Measurements from ENCODE around the gene TOM1L2. TPM values are rescaled to one million over a fixed set of nuclear protein-coding genes. Genes with fewer than 3 reads are reported as not detected.

The TOM1L2 gene
- total RNA-seq, 2 donors from 2014 or later, result 42.2 to 44.2 TPM

DNA sequence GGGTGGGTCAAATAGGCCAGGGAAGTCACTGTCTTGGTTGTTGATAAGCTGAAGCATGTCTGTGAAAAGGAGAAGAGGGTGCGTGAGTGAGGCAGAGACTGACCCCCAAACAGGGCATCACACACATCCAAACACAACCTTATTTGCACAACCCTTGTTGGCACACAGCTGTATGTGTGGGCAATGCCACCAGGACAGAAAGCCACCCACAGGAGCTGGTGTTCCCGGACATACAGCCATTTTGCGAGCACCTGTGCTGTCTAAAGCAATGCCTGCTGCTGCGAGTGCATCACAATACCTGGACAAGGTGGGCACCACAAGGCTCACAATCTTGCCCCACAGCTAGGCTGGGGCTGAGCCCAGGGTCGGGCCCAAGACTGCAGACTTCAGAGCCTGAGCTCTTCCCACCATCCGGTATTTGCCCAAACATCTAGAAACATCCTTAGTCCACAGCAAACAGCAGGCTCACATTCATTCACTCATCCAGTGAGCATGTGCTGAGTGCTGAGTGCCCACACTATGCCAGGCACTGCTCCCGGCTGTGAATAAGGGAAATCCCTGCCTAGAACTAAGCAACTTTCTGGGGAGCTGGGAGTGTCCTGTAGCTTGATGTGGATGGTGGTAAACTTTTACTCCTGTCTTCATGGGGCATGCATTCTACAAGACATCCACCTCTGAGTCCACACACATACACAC, 151.6 kb downstream of the TOM1L2 start:
- no peaks in the 10 kb centered on the region for H3K9me3 ChIP-seq (ENCODE audit: control insufficient read depth, low read length, poor library complexity, severe bottlenecking)
- DNase-seq (no peak), ATAC-seq (no peak)
- Mint-ChIP-seq H3K27me3 (no peaks in the 10 kb centered on the region), H3K4me3 (peak overlapping the region; percentile 25), H3K4me1 (peaks cover 40% of the 10 kb centered on the region), H3K36me3 (ENCODE audit: low read depth) (peaks cover 4% of the 10 kb centered on the region), H3K27ac (peak overlapping the region; percentile 89)

DNA sequence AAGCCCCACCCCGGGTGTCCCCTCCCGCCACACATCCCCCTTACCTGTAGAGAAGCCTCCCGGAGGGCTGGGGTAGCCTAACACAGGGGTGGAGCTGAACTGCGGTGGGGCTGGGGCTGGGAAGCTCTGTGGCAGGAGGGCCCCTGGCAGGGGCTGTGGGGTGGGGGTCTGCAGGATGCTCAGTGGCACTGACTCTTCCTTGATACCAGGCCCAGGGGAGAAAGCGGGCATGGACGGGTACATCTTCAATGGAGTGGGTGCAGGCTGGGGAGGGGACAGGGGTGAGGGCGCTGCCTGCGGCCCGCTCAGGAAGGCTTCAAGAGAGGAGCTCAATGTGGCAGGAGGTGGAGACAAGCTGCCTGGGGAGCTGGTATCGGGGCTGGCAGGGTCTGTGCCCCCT, 152.2 kb downstream of the TOM1L2 start:
- ATAC-seq (no peak), DNase-seq (no peak)
- Mint-ChIP-seq H3K27ac (peak overlapping the region; percentile 89), H3K4me1 (peaks cover 39% of the 10 kb centered on the region), H3K4me3 (peak overlapping the region; percentile 60), H3K27me3 (no peaks in the 10 kb centered on the region), H3K36me3 (ENCODE audit: low read depth) (peaks cover 4% of the 10 kb centered on the region)
- H3K9me3 ChIP-seq (ENCODE audit: control insufficient read depth, low read length, poor library complexity, severe bottlenecking), result no peaks in the 10 kb centered on the region

DNA sequence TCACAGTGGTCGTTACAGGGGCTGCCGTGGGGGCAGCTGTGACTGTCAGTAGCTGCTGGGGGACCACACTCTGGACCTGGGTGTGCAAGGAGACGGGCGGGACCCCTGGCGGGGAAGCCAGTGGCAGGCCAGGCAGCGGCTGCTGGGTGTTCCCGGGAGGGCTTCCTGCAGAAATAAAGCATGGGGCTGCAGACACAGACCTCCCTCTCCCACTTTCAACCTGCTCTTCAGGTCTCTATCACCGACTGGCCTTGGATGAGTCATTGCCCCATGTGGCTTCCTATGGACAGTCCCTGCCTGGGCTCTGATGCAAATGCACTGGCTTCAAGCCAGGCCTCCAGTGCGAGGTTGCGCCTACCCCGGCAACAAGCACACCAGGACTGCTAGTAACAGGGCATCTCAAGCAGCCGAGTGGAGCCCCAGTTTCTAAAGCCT, 152.6 kb downstream of the TOM1L2 start:
- peaks cover 4% of the 10 kb centered on the region for H3K36me3 Mint-ChIP-seq (ENCODE audit: low read depth)
- peaks cover 34% of the 10 kb centered on the region for H3K4me1 Mint-ChIP-seq
- DNase-seq, result peak in 2 of 3 donors; percentile 42 to 51
- H3K27ac Mint-ChIP-seq, result peak overlapping the region; percentile 89
- ATAC-seq, result peak; percentile 37
- no peaks in the 10 kb centered on the region for H3K27me3 Mint-ChIP-seq
- H3K9me3 ChIP-seq (ENCODE audit: control insufficient read depth, low read length, poor library complexity, severe bottlenecking), result no peaks in the 10 kb centered on the region
- H3K4me3 Mint-ChIP-seq, result peak overlapping the region; percentile 60

DNA sequence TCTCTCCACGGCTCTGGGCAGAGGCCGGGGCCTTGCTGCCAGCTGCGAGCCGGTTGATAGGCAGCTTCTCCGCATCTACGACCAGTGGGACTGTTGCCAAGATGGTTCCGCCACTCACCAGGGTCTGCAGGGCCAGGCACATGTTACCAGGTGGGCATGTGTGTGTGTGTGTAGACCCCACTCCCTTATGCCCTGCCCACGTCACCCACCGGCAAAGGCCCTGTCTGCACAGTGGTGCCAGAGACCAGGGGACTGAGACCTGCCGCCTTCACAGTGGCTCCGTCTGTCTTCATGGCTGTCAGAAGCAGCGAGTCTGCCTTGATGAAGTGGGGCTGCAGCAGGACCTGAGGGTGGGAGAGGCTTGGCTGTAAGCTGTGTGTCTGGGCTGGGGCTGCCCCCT, 153.1 kb downstream of the TOM1L2 start:
- no peaks in the 10 kb centered on the region for H3K9me3 ChIP-seq (ENCODE audit: control insufficient read depth, low read length, poor library complexity, severe bottlenecking)
- Mint-ChIP-seq H3K4me1 (peaks cover 30% of the 10 kb centered on the region), H3K36me3 (ENCODE audit: low read depth) (peaks cover 4% of the 10 kb centered on the region), H3K4me3 (peak overlapping the region; percentile 15), H3K27ac (peak overlapping the region; percentile 89), H3K27me3 (no peaks in the 10 kb centered on the region)
- ATAC-seq (no peak), DNase-seq (no peak)

GRCh38 chr17:17818088-17818526, 154.1 kb downstream of the TOM1L2 start:
- H3K36me3 Mint-ChIP-seq (ENCODE audit: low read depth), result peaks cover 4% of the 10 kb centered on the region
- peaks cover 26% of the 10 kb centered on the region for H3K4me1 Mint-ChIP-seq
- H3K4me3 Mint-ChIP-seq, result peak overlapping the region; percentile 77
- peak overlapping the region; percentile 61 for H3K27ac Mint-ChIP-seq
- no peaks in the 10 kb centered on the region for H3K27me3 Mint-ChIP-seq
- no peaks in the 10 kb centered on the region for H3K9me3 ChIP-seq (ENCODE audit: control insufficient read depth, low read length, poor library complexity, severe bottlenecking)
- no peak for DNase-seq
- ATAC-seq, result no peak

DNA sequence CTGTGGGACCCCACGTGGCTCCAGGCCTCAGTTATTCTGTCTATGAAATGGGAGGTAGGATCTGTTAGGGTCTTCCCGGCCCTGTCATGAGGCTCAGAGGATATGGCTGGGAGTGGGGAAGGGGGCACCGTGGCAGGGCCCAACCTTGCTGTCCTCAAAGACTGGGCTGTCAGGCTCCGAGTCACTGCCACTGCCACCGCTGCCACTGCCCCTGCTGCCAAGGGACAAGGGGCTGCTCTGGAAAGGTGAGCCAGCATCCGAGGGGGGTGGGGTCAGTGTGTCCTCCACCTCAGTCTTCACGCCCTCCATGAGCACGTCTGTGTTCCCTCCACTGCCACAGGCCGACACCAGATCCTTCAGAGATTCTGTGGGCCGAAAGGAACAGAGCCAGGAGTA, 154.7 kb downstream of the TOM1L2 start:
- no peaks in the 10 kb centered on the region for H3K9me3 ChIP-seq (ENCODE audit: control insufficient read depth, low read length, poor library complexity, severe bottlenecking)
- peaks cover 4% of the 10 kb centered on the region for H3K36me3 Mint-ChIP-seq (ENCODE audit: low read depth)
- DNase-seq, result no peak
- H3K27me3 Mint-ChIP-seq, result no peaks in the 10 kb centered on the region
- H3K4me3 Mint-ChIP-seq, result no peak overlapping the region
- ATAC-seq, result no peak
- H3K4me1 Mint-ChIP-seq, result peaks cover 21% of the 10 kb centered on the region
- H3K27ac Mint-ChIP-seq, result peak overlapping the region; percentile 61

DNA sequence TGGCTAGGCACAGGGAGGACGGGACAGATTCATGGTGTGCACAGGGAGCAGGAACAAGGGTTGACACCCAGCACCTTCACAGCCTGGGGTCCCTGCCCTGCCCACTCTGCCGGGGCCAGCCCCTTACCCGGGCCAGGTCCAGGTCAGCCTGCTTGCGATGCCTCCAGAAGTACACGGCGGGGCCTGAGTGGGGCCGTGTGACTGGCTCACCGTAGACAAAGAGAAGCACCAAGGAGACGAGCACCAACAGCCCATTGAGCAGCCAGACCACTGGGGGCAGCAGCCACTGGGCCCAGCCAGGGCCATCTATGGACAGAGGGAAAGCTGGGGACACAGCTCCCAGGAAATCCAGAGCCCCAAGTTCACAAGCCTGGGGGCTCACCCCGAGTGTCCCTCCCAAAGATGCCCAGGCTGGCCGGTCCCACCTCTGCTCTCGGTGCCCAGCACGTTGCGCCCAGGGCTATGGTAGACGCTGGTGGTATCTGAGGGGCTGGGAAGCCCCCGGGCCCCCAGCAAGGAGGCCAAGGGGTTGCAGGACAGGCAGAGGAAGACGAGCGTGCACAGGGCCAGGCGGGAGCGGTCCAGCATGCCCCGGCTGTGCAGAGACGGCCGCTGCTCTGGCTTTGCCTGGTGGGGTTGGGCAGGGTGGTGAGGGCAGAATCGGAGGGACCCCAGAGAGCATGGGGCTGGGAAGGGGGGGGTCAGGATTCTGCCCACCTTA, 155.2 kb downstream of the TOM1L2 start:
- DNase-seq (no peak), ATAC-seq (no peak)
- H3K4me3 Mint-ChIP-seq, result no peak overlapping the region
- H3K27ac Mint-ChIP-seq, result peak overlapping the region; percentile 61
- peaks cover 4% of the 10 kb centered on the region for H3K36me3 Mint-ChIP-seq (ENCODE audit: low read depth)
- H3K4me1 Mint-ChIP-seq, result peaks cover 19% of the 10 kb centered on the region
- no peaks in the 10 kb centered on the region for H3K9me3 ChIP-seq (ENCODE audit: control insufficient read depth, low read length, poor library complexity, severe bottlenecking)
- H3K27me3 Mint-ChIP-seq, result no peaks in the 10 kb centered on the region

DNA sequence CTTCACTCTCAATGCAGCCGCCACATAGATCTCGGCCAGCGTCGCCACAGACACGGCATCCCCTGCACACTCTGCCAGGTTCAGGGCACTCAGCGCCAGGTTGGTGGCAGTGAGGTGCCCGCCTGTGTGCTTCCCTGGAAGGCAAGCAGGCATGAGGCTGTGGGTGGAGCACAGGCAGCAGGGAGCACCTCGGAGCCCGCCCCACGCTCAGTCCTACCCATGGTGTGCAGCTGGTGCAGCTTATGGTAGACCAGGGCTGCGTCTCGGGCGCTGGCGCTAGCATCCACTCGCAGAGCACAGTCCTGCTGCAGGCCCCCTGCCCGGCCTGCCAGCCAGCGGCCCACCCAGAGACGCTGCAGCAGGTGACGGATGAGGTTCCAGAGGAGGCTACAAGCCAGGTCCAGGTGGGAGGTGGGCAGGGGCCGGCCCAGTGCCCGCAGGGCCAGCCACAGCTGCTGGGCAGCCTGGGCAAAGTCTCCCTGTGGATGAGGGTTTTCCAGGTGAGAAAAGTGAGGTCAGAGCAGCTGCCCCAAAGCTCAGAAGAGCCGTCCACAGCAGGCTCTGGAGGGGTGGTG, 155.9 kb downstream of the TOM1L2 start:
- H3K4me3 Mint-ChIP-seq, result peak overlapping the region; percentile 56
- ATAC-seq (no peak), DNase-seq (no peak)
- peaks cover 20% of the 10 kb centered on the region for H3K4me1 Mint-ChIP-seq
- no peaks in the 10 kb centered on the region for H3K9me3 ChIP-seq (ENCODE audit: control insufficient read depth, low read length, poor library complexity, severe bottlenecking)
- H3K27ac Mint-ChIP-seq, result no peak overlapping the region
- H3K36me3 Mint-ChIP-seq (ENCODE audit: low read depth), result peaks cover 4% of the 10 kb centered on the region
- H3K27me3 Mint-ChIP-seq, result no peaks in the 10 kb centered on the region

DNA sequence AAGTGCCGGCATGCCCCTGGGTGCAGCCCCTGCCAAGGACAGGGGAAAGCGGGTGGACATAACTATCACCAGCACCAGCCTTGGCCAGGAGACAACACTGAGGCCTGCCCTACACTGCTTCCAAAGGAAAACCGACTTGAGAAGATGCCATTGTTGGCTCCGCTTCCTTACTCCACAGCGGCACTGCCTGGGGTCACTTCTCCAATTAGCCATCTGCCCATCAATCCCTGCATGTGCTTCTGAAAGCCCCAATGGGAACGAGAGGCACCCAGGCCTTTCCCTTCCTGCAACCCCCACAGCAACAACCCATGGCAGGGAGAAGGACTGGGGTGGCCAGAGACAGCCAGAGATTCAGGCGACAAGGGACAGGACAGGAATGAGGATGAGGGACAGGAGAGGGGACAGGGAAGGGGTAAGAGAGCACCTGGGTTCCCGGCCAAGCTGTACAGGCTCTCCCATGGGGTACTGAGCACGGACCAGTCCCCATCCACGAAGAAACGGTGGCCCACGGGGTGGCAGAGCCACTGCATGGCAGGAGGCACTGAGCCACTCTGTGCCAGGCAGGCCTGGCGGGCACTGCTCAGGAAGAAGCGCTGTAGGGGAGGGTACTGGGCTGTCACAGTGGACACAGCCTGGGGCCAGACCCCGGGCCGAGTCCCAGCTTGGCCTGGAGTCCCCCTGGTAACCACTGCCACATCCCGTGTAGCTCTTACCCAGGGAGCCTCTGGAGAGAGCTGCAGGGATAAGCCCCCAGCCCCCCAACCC, 156.6 kb downstream of the TOM1L2 start:
- Mint-ChIP-seq H3K36me3 (ENCODE audit: low read depth) (peaks cover 4% of the 10 kb centered on the region), H3K27me3 (no peaks in the 10 kb centered on the region), H3K4me1 (peaks cover 17% of the 10 kb centered on the region), H3K4me3 (no peak overlapping the region), H3K27ac (peak overlapping the region; percentile 8)
- no peak for ATAC-seq
- no peaks in the 10 kb centered on the region for H3K9me3 ChIP-seq (ENCODE audit: control insufficient read depth, low read length, poor library complexity, severe bottlenecking)
- DNase-seq, result no peak

DNA sequence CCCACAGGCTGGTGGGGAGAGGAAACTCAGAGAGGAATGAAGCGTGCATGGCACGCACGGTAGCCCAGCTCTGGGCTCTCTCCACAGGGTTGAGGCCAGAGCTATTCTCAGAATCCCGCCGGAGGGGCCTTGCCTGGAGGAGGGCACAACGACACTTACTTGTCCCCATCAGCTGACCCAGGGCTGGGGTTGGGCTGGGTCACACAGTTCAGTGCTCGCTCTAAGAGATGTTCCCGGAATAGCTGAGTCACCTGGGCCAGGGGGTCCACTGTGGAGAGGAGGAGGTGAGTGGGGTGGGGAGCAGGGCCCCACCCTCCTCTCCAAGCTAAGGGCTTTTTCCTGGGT, 157.2 kb downstream of the TOM1L2 start:
- ATAC-seq (no peak), DNase-seq (no peak)
- Mint-ChIP-seq H3K27ac (no peak overlapping the region), H3K36me3 (ENCODE audit: low read depth) (peaks cover 4% of the 10 kb centered on the region), H3K4me1 (peaks cover 13% of the 10 kb centered on the region), H3K4me3 (peak overlapping the region; percentile 25), H3K27me3 (no peaks in the 10 kb centered on the region)
- H3K9me3 ChIP-seq (ENCODE audit: control insufficient read depth, low read length, poor library complexity, severe bottlenecking), result no peaks in the 10 kb centered on the region

DNA sequence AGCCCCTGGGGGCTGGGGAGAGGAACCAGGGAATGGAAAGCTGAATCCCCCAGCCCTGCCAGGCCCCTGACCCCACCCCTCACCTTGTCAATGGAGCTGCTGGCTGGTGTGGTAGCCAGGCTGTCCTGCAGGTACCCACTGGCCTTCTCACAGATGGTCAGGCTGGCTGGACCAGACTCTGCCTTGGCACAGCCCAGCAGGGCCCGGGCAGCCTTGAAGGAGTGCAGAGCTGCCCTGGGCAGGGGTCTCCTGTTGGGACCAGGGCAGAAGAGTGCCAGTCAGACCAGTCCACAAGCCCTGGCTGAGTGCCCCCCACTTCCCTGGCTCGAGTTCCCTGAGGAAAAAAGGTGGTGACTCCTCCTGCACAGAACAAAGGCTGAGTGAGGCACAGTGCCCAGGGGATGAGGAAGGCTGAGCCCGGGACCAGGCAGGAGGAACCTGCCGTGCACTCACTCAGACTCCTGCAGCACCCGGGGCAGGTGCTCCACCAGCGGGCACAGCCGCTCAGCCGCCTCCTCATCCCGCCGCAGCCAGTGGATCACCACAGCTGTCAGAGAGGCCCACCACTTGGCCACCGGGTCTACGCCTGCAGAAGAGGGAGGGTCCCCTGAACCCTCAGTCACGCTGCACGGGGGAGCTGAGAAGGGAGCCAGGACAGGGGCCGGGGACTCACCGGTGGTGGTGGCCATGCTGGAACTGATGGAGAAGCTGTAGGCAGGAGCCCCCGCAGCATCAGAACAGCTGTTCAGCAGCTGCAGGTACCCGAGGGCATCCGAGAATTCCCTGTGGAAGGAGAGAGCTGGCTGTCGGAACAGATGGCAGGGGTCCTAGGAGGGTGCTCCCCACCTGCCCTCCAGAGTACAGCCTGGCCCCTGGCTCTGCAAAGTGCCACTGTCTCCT, 157.8 kb downstream of the TOM1L2 start:
- peaks cover 4% of the 10 kb centered on the region for H3K36me3 Mint-ChIP-seq (ENCODE audit: low read depth)
- ATAC-seq (no peak), DNase-seq (no peak)
- H3K4me1 Mint-ChIP-seq, result peaks cover 7% of the 10 kb centered on the region
- H3K27ac Mint-ChIP-seq, result no peak overlapping the region
- no peaks in the 10 kb centered on the region for H3K9me3 ChIP-seq (ENCODE audit: control insufficient read depth, low read length, poor library complexity, severe bottlenecking)
- H3K27me3 Mint-ChIP-seq, result no peaks in the 10 kb centered on the region
- peak overlapping the region; percentile 25 for H3K4me3 Mint-ChIP-seq

GRCh38 chr17:17813725-17814095, 158.5 kb downstream of the TOM1L2 start:
- Mint-ChIP-seq H3K27me3 (no peaks in the 10 kb centered on the region), H3K4me3 (no peak overlapping the region), H3K4me1 (peaks cover 4% of the 10 kb centered on the region), H3K36me3 (ENCODE audit: low read depth) (peaks cover 3% of the 10 kb centered on the region), H3K27ac (no peak overlapping the region)
- DNase-seq (no peak), ATAC-seq (no peak)
- H3K9me3 ChIP-seq (ENCODE audit: control insufficient read depth, low read length, poor library complexity, severe bottlenecking), result no peaks in the 10 kb centered on the region

All from T-helper 17 cell (primary cell).